Liver (tissue), 9 donors: ENCODE measurements around the gene TNFRSF21. TPM values are rescaled to one million over a fixed set of nuclear protein-coding genes. Genes with fewer than 3 reads are reported as not detected.

Experiments used
- DNase-seq: peaks from one replicate; pipeline ENCODE4 v3.0.0-alpha.2; 2017; ENCODE audit warnings: low spot score
- H3K27ac ChIP-seq, 2 donors: one replicate each; pipeline ENCODE4 v1.7.0; 2013; ENCODE audit warnings: inconsistent platforms in 2 of 2, low read length in 2 of 2, control low read depth in 1 of 2, low read depth in 1 of 2, mild to moderate bottlenecking in 1 of 2
- H3K27me3 ChIP-seq, 4 donors: one replicate each; pipeline versions ENCODE4 v1.6.1 to v1.7.0; 2013; ENCODE audit warnings: low read length in 3 of 4, inconsistent platforms in 1 of 4, mild to moderate bottlenecking in 1 of 4, moderate library complexity in 1 of 4; ENCODE audit not compliant: control insufficient read depth in 4 of 4, insufficient read depth in 4 of 4
- H3K36me3 ChIP-seq, 4 donors: one replicate each; pipeline versions ENCODE4 v1.6.1 to v1.7.0; 2013; ENCODE audit warnings: low read length in 3 of 4, mild to moderate bottlenecking in 3 of 4, low read depth in 1 of 4, moderate library complexity in 1 of 4; ENCODE audit not compliant: control insufficient read depth in 4 of 4, insufficient read depth in 3 of 4
- H3K4me1 ChIP-seq, 4 donors: one replicate each; pipeline versions ENCODE4 v1.6.1 to v1.7.0; 2013; ENCODE audit warnings: low read length in 3 of 4, mild to moderate bottlenecking in 3 of 4, moderate library complexity in 1 of 4; ENCODE audit not compliant: control insufficient read depth in 4 of 4, insufficient read depth in 4 of 4
- H3K4me3 ChIP-seq, 3 donors: one replicate each; pipeline versions ENCODE4 v1.6.1 to v1.7.0; 2013; ENCODE audit warnings: low read length in 3 of 3, control low read depth in 1 of 3, low read depth in 1 of 3, mild to moderate bottlenecking in 1 of 3
- H3K9ac ChIP-seq, 2 donors: one replicate each; pipeline ENCODE4 v1.7.0; 2013; ENCODE audit warnings: low read length in 2 of 2, mild to moderate bottlenecking in 2 of 2, moderate library complexity in 2 of 2, control low read depth in 1 of 2, low read depth in 1 of 2
- H3K9me3 ChIP-seq, 4 donors: one replicate each; pipeline versions ENCODE4 v1.6.1 to v1.7.0; 2013; ENCODE audit warnings: low read length in 3 of 4; ENCODE audit not compliant: control insufficient read depth in 4 of 4
- EGR1 ChIP-seq, 2 donors: IDR thresholded peaks; 2 replicates each; pipeline ENCODE4 v1.6.1; 2016 to 2018; ENCODE audit warnings: antibody characterized with exemption in 2 of 2, low read depth in 2 of 2
- FOXA1 ChIP-seq: IDR thresholded peaks from 2 replicates; pipeline ENCODE4 v1.6.1; 2016; ENCODE audit warnings: antibody characterized with exemption
- FOXA2 ChIP-seq: IDR thresholded peaks from 2 replicates; pipeline ENCODE4 v1.6.1; 2016; ENCODE audit warnings: antibody characterized with exemption
- GABPA ChIP-seq, 2 donors: IDR thresholded peaks in 1 of 2; conservative IDR thresholded peaks in 1 of 2; 2 replicates each; pipeline ENCODE4 v1.6.1; 2016; ENCODE audit warnings: antibody characterized with exemption in 2 of 2, mild to moderate bottlenecking in 1 of 2, moderate library complexity in 1 of 2
- HNF4A ChIP-seq, 2 donors: conservative IDR thresholded peaks; 2 replicates each; pipeline ENCODE4 v1.6.1; 2016; ENCODE audit warnings: antibody characterized with exemption in 2 of 2, mild to moderate bottlenecking in 2 of 2
- NR2F2 ChIP-seq: IDR thresholded peaks from 2 replicates; pipeline ENCODE4 v1.6.1; 2016; ENCODE audit warnings: antibody characterized with exemption
- SP1 ChIP-seq: IDR thresholded peaks from 2 replicates; pipeline ENCODE4 v1.6.1; 2018; ENCODE audit warnings: antibody characterized with exemption, mild to moderate bottlenecking
- WGBS: extraction: QIAGEN DNeasy Blood & Tissue Kit; methylation state at CpG from one replicate; pipeline ENCODE4 v1.1.7; 2013; 5-methylcytosine and 5-hydroxymethylcytosine counted together
- polyA plus RNA-seq, 2 donors: library from polyadenylated mRNA; stranded (reverse) in 1 of 2; unstranded in 1 of 2; fragments of 200-250 nt in 1 of 2; fragments of >200 nt in 1 of 2; fragmentation: Nextera tagmentation in 1 of 2; extraction: Ambion mirVana in 1 of 2; gene quantifications; one replicate each; pipeline versions ENCODE4 v1.2.1 to v1.2.3, GENCODE V29; 2013 to 2015
- total RNA-seq, 2 donors: library from RNA; depleted of rRNA; stranded (reverse); fragments of >200 nt; gene quantifications; one replicate each; pipeline ENCODE4 v1.2.3, GENCODE V29; 2014
- TF ChIP-seq, protein P1 (sequence below): IDR thresholded peaks from 2 replicates; pipeline ENCODE4 v1.6.1; 2016; ENCODE audit warnings: antibody characterized with exemption, mild to moderate bottlenecking
- TF ChIP-seq, protein P2 (sequence below): IDR thresholded peaks from 2 replicates; pipeline ENCODE4 v1.6.1; 2016; ENCODE audit warnings: antibody characterized with exemption
- TF ChIP-seq, protein P3 (sequence below): fragments of 150-350 bp; IDR thresholded peaks from 2 replicates; pipeline ENCODE4 v1.5.1; 2017; ENCODE audit warnings: improper control_type of control experiment, low read depth, low read length; ENCODE audit not compliant: missing input control
- TF ChIP-seq, protein P4 (sequence below): IDR thresholded peaks from 2 replicates; pipeline ENCODE4 v1.6.1; 2016; ENCODE audit warnings: antibody characterized with exemption
- TF ChIP-seq, protein P5 (sequence below): IDR thresholded peaks from 2 replicates; pipeline ENCODE4 v1.6.1; 2016; ENCODE audit warnings: antibody characterized with exemption
- donor health status: healthy.
- donor health status: healthy.
- donor health status: healthy.
- donor health status: healthy.
- donor health status: healthy.

TNFRSF21 gene
- total and polyA plus RNA-seq, 4 donors: 2.1 to 3.2 (median 2.9) TPM

DNA sequence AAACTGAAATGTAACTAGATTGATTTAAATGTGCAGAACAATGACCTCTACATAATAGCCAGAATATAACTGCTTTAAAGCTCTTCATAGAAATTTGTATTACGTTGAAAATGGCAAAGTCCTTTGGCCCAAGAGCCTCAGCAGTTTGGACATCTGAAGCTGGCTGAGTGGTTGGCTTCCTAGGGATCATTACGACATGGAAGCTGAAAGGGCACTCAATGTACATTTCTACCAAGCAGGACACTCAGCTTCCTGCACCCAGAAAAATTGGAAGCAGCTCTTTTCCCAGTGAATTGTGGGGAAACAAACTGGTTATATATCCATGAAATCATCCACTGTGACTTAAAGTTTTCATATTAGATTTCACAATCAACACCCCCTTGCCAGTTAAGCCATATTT lies 40.2 kb upstream of the TNFRSF21 start:
- WGBS: 77% methylated on average over 2 of the region's 2 CpGs
- Histone ChIP-seq H3K4me3 (no peak overlapping the region), H3K4me1 (no peaks in the 10 kb centered on the region), H3K27ac (no peak overlapping the region), H3K27me3 (no peaks in the 10 kb centered on the region), H3K9me3 (no peaks in the 10 kb centered on the region), H3K36me3 (no peaks in the 10 kb centered on the region), H3K9ac (no peak overlapping the region)
- no peak for DNase-seq
- TF ChIP-seq, protein P1, sequence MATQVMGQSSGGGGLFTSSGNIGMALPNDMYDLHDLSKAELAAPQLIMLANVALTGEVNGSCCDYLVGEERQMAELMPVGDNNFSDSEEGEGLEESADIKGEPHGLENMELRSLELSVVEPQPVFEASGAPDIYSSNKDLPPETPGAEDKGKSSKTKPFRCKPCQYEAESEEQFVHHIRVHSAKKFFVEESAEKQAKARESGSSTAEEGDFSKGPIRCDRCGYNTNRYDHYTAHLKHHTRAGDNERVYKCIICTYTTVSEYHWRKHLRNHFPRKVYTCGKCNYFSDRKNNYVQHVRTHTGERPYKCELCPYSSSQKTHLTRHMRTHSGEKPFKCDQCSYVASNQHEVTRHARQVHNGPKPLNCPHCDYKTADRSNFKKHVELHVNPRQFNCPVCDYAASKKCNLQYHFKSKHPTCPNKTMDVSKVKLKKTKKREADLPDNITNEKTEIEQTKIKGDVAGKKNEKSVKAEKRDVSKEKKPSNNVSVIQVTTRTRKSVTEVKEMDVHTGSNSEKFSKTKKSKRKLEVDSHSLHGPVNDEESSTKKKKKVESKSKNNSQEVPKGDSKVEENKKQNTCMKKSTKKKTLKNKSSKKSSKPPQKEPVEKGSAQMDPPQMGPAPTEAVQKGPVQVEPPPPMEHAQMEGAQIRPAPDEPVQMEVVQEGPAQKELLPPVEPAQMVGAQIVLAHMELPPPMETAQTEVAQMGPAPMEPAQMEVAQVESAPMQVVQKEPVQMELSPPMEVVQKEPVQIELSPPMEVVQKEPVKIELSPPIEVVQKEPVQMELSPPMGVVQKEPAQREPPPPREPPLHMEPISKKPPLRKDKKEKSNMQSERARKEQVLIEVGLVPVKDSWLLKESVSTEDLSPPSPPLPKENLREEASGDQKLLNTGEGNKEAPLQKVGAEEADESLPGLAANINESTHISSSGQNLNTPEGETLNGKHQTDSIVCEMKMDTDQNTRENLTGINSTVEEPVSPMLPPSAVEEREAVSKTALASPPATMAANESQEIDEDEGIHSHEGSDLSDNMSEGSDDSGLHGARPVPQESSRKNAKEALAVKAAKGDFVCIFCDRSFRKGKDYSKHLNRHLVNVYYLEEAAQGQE: no peak
- TF ChIP-seq FOXA2 (no peak), HNF4A (conservative IDR thresholded peaks at IDR 0.05) (no peak), GABPA (IDR thresholded peaks at IDR 0.05 in 1 of 2, conservative IDR thresholded peaks at IDR 0.05 in 1 of 2) (no peak), SP1 (no peak)

DNA sequence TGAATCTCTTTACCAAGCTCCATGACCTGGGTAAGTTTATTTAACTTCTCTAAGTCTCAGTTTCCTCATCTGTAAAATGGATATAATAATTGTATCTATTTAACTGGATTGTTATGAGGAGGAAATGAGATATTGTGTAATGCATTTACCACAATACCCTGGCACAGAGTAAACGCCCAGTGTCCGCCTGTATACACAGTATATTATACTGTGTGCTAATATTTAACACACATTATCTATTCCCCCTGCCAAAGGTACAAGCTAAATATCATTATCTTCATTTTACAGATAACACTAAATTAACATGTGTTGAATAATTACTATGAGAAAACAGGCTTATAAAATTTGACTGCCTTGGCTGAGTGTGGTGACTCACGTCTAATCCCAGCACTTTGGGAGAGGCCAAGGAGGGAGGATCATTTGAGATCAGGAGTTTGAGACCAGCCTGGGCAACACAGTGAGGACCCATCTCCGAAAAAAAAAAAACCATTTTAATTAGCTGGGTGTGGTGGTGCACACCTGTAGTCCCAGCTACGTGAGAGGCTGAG lies 38.7 kb upstream of the TNFRSF21 start:
- H3K9ac ChIP-seq: no peak overlapping the region
- H3K4me3 ChIP-seq: no peak overlapping the region
- no peaks in the 10 kb centered on the region for H3K27me3 ChIP-seq
- H3K36me3 ChIP-seq: no peaks in the 10 kb centered on the region
- H3K4me1 ChIP-seq: no peaks in the 10 kb centered on the region
- no peaks in the 10 kb centered on the region for H3K9me3 ChIP-seq
- TF ChIP-seq, protein P1: no peak
- TF ChIP-seq, protein P2, sequence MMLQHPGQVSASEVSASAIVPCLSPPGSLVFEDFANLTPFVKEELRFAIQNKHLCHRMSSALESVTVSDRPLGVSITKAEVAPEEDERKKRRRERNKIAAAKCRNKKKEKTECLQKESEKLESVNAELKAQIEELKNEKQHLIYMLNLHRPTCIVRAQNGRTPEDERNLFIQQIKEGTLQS: no peak
- TF ChIP-seq EGR1 (IDR thresholded peaks at IDR 0.05; ENCODE audit: low read depth in 2 of 2) (no peak), FOXA1 (no peak)
- WGBS: 73% methylated on average over 5 of the region's 5 CpGs
- DNase-seq: no peak
- no peak overlapping the region for H3K27ac ChIP-seq

DNA sequence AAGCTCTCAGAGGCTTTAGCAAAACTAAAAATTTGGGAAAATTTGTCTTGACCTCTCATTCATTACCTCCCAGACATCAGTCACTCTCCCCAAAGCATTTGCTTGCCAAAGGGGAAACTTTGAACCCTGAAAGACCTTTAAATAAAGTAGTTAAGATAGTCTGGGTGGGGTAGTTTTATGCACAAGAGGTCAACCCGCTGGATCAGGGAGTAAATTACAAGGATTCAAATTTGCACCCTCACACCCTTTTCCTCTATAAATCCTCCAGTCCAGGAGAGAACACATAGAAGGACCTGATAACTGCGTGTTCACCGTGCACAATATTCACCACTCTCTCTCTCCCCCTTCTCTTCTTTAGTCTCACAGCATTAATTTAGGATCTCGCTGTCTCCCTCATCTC lies 36.1 kb upstream of the TNFRSF21 start:
- Histone ChIP-seq H3K27ac (no peak overlapping the region), H3K27me3 (no peaks in the 10 kb centered on the region), H3K4me1 (no peaks in the 10 kb centered on the region), H3K36me3 (no peaks in the 10 kb centered on the region), H3K9me3 (no peaks in the 10 kb centered on the region), H3K4me3 (no peak overlapping the region), H3K9ac (no peak overlapping the region)
- 79% methylated on average over 4 of the region's 4 CpGs for WGBS
- no peak for DNase-seq
- no peak for TF ChIP-seq FOXA1
- no peak for TF ChIP-seq NR2F2
- TF ChIP-seq, protein P3, sequence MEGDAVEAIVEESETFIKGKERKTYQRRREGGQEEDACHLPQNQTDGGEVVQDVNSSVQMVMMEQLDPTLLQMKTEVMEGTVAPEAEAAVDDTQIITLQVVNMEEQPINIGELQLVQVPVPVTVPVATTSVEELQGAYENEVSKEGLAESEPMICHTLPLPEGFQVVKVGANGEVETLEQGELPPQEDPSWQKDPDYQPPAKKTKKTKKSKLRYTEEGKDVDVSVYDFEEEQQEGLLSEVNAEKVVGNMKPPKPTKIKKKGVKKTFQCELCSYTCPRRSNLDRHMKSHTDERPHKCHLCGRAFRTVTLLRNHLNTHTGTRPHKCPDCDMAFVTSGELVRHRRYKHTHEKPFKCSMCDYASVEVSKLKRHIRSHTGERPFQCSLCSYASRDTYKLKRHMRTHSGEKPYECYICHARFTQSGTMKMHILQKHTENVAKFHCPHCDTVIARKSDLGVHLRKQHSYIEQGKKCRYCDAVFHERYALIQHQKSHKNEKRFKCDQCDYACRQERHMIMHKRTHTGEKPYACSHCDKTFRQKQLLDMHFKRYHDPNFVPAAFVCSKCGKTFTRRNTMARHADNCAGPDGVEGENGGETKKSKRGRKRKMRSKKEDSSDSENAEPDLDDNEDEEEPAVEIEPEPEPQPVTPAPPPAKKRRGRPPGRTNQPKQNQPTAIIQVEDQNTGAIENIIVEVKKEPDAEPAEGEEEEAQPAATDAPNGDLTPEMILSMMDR: no peak
- no peak for TF ChIP-seq GABPA (IDR thresholded peaks at IDR 0.05 in 1 of 2, conservative IDR thresholded peaks at IDR 0.05 in 1 of 2)
- TF ChIP-seq, protein P4, sequence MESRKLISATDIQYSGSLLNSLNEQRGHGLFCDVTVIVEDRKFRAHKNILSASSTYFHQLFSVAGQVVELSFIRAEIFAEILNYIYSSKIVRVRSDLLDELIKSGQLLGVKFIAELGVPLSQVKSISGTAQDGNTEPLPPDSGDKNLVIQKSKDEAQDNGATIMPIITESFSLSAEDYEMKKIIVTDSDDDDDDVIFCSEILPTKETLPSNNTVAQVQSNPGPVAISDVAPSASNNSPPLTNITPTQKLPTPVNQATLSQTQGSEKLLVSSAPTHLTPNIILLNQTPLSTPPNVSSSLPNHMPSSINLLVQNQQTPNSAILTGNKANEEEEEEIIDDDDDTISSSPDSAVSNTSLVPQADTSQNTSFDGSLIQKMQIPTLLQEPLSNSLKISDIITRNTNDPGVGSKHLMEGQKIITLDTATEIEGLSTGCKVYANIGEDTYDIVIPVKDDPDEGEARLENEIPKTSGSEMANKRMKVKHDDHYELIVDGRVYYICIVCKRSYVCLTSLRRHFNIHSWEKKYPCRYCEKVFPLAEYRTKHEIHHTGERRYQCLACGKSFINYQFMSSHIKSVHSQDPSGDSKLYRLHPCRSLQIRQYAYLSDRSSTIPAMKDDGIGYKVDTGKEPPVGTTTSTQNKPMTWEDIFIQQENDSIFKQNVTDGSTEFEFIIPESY: no peak
- TF ChIP-seq, protein P5, sequence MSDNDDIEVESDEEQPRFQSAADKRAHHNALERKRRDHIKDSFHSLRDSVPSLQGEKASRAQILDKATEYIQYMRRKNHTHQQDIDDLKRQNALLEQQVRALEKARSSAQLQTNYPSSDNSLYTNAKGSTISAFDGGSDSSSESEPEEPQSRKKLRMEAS: no peak
- no peak for TF ChIP-seq FOXA2
